GM12891 (cell line): Measurements from ENCODE around the gene H1-8.

Experiments
- POLR2A ChIP-seq: IDR thresholded peaks from 2 replicates; pipeline ENCODE4 v1.6.1; 2011; ENCODE audit warnings: low read depth, low read length, control low read depth
- POLR2AphosphoS5 ChIP-seq: IDR thresholded peaks from 2 replicates; pipeline ENCODE4 v1.6.1; 2011; ENCODE audit warnings: low read depth, low read length, control low read depth
- SPI1 ChIP-seq: IDR thresholded peaks from 2 replicates; pipeline ENCODE4 v1.6.1; 2011; ENCODE audit warnings: low read depth, low read length, control low read depth
- TAF1 ChIP-seq: IDR thresholded peaks from 2 replicates; pipeline ENCODE4 v1.6.1; 2011; ENCODE audit warnings: low read depth, low read length, control low read depth

DNA sequence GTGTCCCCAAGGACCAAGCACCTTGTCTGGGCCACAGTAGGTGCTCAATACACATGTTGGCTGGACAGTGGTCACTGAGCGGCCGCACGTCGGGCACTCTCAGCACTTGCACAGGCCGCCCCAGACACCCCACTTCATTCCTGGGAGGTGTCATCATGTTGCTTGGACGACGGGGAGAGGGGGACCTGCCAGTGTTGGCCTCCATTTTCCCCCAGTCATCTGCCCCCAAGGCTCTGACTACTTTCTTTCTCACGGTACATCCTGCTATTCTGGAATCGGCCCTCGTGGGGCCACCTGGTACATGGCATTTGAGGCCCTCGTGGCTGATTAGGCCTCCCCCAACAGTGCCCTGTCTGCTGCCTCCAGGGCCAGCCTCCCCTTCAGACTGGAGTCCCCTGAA lies 15.7 kb upstream of the H1-8 start:
- TF ChIP-seq POLR2A, result no peak
- TF ChIP-seq TAF1, result no peak
- no peak for TF ChIP-seq POLR2AphosphoS5
- TF ChIP-seq SPI1, result no peak
